HG03442 (cell line): Measurements from ENCODE around the gene DCTN5.

Experiments used
- ATAC-seq: cut with Tn5 transposase; IDR thresholded peaks from one replicate; pipeline ENCODE4 v1.9.1; 2021; ENCODE audit warnings: mild to moderate bottlenecking, moderate library complexity; ENCODE audit not compliant: unreplicated experiment

The DCTN5 gene

DNA sequence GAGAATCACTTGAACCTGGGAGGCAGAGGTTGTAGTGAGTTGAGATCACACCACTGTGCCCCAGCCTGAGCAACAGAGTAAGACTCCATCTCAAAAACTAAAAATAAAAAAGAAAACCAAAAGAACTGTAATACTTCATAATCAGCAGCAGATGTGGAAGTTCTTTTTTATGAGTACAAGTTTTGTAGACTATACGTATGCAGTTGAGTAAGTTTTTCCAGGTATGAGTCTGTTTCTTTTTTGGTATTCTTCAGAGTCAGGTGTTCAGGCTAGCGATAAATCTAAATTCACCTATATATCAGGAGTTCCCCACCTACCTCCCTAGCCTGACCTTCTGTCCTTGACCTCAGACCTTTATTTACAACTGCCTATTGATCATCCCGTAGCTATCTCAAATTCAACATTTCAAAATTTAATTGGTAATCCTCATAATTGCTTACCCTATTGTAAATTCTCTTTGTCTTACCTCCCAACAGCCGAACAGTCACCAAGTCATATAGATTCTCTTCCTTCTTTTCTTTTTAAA is 10.7 kb downstream of the DCTN5 start:
- ATAC-seq = no peak

DNA sequence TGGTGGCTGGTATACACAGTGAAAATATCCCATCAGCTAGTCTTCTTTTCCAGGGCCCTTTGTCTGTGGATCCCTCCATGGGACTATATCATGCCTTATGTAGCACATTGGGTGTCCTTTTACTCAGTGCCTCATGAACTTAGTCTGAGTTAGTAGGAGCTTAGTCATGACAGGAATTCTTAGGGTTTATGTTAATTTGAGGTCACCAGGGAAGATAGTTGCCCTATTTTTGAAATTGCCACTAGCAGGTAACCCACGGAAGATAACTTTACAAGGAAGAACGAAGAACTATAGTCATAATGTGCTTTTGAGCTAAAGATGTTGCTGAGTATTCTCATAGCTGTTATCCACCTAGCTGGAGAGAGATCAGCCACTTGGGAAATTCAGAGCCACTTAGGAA is 22.7 kb downstream of the DCTN5 start:
- ATAC-seq = no peak

DNA sequence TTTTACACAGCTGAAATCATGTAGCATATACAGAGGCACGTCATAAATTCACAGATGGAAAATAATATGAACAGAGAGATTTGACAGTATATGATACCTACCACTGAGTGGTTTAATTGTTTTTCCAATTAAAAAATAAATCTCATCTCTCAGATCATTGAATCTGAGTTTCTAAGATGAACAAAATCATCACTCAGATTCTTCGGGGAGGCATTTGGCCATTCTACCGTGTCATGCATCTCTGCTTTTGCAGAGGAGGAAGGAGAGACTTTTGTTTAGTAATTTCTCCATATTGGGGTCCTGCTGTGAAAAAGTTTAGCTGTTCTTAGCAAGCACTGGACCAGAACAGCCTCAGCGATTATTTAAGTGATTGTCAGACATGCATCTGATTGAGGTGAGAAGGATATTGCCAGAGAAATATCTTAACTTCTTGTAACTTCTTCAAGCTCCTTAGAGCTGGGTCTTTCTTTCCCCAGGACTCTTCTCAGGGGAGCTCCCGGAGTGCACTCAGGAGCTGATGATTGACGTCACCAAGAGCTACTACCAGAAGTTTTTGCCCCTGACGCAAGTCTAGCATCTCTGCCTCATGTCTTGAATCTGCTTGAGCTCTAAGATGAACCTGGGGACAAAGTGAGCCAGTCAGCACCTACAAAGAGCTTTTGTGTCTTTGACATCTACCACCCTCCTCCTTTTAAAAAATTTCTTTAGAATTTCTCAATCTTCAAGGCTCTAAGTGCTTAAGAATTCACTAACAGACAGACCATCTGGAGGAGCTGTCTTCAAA is 25.5 kb downstream of the DCTN5 start:
- no peak for ATAC-seq

DNA sequence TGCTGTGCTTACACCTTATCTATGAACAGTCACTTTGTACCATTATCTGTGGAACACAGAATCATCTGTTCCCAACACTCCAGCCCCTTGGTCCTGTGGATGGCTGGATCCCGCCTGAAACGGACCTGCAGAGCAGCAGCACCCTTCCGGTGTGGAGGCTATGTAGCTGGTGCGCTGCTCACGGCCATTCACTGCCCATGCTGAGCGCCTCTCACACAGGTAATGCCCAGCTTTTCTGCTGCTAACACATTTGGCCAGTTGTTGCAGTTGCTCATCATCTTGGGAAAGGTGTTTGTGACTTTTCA is 26.0 kb downstream of the DCTN5 start:
- ATAC-seq = no peak

DNA sequence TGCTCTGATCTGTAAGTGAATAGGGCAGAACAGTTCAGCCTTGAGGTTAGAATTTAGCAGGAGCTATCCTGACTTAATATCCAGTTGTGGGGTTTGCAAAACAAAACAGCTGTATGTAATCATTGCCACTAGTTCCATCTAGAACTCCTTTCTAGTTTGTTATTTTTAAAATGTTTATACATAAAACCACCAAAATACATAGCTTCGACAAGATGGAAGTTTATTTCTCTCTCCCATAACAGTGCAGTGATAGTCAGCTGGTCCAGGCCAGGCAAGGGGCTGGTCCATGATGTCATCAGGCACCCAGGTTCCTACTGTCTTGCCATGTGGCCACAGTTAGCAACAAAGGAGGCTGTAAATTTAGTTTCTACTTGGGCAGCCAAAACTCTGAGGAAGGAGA is 27.0 kb downstream of the DCTN5 start:
- ATAC-seq = no peak

DNA sequence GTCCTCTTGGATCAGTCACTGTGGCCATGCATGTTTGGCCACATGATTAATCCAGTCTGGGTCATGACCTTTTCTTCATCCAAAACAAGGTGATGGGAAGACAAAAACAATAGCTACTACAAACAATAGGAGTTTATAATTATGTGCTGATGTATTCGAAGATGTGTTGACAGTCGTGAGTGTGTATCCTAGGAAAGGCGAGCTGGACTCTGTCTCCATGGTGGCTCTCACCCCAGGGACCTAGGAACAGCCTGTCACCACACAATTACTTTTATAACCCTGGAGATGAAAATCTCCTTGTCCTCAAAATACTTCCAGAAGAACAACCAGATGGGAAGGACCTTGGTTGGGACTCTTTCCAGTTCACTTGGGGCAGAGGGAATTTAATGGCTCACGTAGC is 27.6 kb downstream of the DCTN5 start:
- ATAC-seq = no peak

DNA sequence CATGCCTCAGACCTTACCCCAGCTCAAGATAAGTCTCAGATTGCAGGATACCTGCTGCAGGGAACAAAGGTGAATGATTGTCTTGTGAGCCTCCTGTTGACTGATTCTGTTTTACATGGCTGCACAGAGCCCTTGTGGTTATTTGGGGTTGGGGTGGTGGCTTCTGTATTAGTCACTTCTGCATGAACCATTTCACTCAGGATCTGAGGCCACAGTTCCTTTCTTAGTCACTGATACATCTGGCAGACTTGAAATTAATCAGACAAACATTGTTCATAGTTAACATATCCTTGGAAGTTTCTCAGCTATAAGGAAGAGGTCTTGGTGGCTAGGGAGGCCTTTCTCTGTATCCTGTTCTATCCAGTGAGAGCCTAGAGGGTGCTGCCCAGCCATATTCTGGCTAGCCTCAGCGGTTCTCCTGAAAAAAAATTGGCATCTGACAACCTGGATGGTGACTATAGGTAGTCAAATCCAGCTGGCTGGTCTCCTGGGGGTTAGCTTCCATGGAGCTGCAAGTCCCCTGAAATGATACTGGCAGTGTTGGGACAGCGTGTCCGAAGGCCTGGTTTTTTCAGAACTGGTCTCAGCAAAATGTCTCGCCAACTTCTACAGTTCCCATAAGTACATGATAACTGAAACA is 29.0 kb downstream of the DCTN5 start:
- peak; percentile 96 for ATAC-seq

DNA sequence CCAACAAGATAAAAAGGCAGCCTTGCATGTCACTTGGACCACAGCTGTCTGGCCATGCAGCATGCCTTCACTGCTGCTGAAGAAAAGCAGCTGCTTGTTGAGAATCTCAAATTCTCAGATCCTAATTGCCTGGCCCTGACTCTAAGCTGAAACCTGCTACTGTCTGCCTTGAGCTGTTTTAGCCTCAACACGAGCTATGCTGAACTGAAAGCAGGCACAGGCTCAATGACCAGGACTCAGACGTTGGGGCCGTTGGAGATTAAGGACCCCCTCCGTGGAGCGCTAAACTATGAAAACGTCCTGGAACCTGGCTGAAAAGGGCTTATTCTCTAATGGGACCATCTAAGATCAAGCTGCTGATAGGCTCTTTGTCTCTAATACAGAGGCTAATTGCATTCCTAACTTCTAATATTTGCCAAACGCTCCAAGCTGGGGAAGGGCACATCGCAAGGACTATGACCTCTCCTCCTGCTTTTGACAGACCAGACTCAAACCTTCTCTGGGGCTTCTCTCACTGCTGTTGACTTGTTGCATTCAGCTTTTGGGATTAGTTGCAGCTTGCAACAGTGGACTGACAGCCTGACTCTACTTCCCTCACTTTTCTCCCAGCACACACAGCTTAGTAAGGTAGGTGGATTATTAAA is 32.8 kb downstream of the DCTN5 start:
- no peak for ATAC-seq

DNA sequence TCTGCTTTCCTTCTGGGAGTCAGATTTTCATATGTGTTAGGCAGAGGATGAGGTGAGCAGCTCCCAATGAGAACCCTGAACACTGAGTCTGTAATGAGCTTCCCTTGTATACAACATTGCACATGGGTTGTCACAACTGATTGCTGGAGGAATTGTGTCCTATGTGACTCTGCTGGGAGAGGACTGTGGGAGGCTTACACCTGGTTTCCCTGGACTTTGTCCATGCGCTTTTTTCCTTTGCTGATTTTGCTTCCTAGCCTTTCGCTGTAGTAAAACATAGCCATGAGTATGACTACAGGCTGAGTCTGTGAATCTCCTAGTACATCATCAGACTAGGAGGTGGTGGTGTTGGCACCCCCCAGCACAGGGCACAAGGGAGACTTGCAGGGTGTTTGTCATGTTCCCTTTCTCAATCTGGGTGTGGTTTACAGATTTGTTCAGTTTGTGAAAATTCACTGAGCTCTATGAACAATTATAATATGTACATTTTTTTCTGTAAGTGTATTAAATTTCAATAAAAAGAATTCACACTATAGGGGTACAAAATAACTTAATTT is 35.7 kb downstream of the DCTN5 start:
- ATAC-seq = no peak

DNA sequence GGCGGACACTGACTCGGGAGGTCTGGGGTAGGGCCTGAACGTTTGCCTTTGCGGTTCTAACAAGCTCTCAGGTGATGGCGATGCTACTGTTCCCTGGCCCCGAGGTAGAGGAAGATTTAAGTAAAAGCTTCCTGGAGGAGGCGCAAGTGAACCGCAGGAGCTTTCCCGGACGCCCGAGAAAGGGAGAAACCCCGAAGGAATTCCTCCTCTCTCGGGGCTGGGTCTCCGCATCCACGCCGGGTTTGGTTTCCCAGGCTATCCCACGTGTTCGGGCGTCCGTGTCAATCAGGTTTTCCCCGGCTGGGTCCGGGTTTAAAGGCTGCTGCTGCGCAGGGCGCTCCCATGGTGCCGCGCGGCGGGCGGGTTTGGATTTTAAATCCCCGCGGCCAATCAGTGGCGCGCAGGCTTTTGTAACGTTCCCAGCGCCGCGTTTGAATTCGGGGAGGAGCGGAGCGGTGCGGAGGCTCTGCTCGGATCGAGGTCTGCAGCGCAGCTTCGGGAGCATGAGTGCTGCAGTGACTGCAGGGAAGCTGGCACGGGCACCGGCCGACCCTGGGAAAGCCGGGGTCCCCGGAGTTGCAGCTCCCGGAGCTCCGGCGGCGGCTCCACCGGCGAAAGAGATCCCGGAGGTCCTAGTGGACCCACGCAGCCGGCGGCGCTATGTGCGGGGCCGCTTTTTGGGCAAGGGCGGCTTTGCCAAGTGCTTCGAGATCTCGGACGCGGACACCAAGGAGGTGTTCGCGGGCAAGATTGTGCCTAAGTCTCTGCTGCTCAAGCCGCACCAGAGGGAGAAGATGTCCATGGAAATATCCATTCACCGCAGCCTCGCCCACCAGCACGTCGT is 37.4 kb downstream of the DCTN5 start, which contains the start of gene PLK1:
PLK1 (plus strand) TSS at position 460 of the 844 bp plus-strand sequence; CDS start at position 504, 44 bp downstream.
- ATAC-seq = peak; percentile 92

DNA sequence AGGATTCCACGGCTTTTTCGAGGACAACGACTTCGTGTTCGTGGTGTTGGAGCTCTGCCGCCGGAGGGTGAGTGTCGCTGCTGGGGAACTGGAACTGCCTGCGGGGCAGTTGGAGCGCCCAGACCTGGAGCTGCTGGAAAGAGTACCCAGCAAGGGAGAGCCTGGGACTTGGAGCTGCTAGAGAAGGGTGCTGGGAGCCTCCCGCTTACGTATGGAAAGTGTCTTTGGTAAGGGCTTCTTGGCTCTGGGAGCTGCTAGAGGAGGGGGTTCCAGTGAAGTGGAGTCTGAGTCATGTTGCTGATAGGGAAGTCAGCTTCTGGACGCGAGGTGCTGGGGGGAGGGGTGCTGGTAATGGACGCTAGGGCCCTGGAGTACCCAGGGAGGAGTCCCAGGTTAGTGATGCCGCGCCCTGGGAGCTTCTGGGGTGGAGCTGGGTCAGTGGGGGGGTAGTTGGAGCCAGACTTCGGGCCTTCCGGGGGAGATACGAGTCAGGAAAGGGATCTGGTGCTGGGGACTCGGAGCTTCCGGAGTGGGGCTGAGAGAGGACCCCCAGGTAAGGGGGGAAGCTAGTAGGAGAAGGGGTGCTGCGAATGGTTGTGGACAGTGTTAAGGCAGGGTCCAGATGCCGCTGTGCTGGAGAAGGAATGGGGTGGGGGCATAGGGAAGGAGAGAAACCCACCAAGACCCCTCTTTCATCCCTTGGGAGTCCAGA is 38.2 kb downstream of the DCTN5 start:
- ATAC-seq = no peak

DNA sequence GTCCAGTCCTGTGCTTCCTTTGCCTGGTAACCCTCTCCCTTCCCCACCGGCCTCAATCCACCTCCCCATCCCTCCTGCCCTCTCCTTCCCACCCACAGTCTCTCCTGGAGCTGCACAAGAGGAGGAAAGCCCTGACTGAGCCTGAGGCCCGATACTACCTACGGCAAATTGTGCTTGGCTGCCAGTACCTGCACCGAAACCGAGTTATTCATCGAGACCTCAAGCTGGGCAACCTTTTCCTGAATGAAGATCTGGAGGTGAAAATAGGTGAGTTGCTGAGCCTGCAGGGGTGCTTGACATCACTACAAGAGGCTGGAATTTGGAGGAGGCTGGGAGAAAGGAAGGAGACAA is 38.7 kb downstream of the DCTN5 start:
- no peak for ATAC-seq

DNA sequence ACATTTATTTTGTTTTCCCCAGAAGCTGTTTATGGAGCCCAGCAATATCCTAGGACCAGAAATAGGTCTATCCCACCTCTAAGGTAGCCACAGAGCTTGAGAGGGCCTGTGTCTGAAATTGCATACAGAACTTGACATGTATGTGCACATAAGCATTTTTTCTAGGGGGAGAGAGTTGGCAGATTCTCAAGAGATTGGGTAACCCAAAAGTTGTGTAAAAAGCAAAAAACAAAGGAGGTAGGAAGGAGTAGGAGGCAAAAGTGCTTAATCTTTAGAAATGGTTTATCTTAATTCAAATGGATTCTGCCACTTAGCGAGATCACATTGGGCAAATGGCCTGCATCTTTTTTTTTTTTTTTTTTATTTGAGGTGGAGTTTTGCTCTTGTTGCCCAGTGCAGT is 40.9 kb downstream of the DCTN5 start:
- no peak for ATAC-seq

DNA sequence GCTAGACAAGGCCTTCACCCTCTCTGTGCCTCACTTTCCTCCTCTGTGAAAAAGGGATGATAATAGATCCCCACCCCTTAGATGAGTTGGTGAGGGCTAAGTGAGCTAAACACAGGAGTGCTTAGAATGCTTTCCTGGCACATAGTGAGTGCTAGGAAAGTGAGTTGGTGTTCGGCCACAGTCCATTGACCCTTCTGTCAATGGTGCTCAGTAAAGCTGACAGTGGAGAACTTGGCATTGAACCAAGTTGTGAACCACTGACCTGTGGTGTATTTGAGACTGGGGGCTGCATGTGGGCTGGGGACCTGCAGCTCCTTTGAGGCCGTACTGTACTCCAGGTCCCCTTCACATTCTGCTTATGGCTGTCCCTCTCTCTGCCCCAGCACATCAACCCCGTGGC is 42.2 kb downstream of the DCTN5 start:
- no peak for ATAC-seq

DNA sequence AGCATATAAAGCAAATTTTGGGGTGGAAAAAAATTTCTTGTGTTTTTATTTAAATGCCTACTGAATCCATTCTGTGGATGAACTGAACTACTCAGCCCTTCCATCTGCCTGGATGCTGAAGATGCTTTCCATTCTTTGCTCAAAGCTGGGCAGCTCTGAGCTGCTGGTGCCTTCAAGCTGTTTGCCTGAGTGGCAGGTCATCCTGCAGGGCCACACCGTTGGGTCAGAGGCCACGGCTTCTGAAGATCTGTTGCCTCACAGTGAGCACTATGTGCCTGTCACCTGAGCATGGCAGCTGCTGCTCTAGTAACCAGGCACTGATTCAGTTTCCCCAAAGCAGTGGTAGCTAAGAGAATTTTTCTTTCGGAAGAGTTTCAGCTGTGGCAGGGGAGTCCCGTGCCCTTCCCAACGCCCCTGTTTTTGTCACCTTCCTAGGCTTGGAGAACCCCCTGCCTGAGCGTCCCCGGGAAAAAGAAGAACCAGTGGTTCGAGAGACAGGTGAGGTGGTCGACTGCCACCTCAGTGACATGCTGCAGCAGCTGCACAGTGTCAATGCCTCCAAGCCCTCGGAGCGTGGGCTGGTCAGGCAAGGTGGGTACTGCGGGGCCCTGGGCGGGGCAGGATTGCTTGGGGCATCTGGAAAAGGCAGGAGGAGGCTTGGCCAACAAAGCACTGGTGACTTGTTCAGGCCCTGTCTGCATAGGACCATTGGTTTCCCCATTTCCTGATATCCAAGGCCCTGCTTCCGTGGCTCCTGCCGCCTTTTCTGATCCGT is 46.0 kb downstream of the DCTN5 start:
- no peak for ATAC-seq

DNA sequence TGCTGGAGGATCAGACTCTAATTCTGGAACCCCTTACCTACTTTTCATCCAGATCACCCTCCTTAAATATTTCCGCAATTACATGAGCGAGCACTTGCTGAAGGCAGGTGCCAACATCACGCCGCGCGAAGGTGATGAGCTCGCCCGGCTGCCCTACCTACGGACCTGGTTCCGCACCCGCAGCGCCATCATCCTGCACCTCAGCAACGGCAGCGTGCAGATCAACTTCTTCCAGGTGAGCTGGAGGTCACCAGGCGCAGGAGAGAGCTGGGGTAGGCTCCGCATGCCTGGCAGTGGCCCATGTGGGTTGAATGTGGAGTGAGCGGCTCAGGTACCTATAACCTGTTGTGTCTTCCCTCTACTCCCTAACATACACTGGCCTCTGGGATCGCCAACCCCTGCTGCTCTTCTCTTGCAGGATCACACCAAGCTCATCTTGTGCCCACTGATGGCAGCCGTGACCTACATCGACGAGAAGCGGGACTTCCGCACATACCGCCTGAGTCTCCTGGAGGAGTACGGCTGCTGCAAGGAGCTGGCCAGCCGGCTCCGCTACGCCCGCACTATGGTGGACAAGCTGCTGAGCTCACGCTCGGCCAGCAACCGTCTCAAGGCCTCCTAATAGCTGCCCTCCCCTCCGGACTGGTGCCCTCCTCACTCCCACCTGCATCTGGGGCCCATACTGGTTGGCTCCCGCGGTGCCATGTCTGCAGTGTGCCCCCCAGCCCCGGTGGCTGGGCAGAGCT is 48.3 kb downstream of the DCTN5 start:
- ATAC-seq = no peak

DNA sequence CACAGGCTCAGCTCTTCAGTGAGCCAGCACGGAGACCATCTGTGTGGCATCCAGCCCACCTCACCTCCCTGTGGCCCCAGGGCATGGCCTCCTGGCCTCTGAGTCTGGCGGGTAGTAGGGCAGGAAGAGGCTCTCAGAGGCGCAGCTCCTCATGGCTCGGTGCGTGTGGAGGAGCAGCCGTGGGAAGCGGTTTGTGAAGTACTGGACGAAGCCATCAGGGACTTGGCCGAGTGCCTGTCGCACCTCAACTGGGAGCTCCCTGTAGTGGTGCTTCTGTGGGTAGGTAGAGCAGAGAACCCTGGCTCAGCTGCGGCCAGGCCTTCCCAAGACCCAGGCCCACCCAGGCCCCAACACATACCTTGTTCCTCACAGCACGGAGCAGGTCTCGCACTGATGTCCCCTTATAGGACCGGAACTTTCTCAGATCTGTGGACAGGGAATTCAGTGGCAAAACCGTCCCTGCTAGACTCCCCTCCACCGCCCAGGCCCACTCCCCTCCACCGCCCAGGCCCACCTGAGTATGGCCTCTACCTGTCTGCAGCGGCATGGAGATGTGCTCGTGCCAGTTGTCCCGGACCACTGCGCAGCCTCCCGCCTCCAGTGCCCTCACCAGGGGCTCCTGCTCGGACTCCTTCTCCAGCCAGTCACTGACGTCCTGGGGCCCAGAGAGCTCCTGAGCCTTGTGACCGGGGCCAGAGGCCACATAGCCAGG is 49.7 kb downstream of the DCTN5 start:
- no peak for ATAC-seq

DNA sequence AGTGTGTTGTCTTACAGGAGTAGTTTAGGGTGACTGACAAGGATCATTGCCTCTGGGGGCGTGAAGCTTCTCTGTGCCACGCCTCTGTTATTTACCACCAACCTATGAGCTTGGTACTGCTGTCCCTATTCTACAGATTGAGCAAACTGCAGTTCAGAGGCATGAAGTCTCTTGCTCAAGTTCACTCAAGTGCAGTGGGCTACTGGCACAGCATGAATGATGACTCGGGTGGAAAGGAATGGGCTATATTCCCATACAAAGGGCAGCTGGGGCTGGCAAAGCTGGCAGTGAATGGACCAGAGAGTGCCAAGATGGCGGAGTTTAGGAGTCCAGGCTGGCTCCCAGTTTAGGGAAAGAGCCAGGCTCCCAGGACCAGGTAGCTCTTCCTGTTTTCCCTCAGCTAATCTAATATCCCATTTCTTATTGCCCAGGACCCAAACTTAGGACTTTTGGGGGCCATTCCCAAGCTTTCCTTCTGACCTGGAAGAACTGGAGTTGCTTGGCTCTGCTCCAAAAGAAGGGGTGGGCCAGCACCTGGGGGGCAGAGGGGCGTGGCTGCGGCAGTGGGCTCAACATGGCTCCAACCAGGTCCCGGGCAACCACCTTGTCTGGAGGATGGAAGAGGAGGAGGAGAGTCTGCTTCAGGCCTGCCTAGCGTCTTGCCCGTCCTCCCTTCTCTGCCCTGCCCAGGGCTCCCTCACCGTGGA is 50.4 kb downstream of the DCTN5 start:
- ATAC-seq = no peak
